ENCODE results near the gene SNX20. TPM values are rescaled to one million over a fixed set of nuclear protein-coding genes. Genes with fewer than 3 reads are reported as not detected.

SNX20 gene
- total RNA-seq: 1 to 10 TPM; 1.8 to 2.7 TPM
- long read RNA-seq, donor 1, partial matches to known transcripts: 0 of 1 reads
- long read RNA-seq, donor 1, other reads (novel, unspliced or antisense): 1 of 1 reads
- long read RNA-seq, donor 2, partial matches to known transcripts: 0 of 1 reads
- long read RNA-seq, donor 2, other reads (novel, unspliced or antisense): 0 of 1 reads

DNA sequence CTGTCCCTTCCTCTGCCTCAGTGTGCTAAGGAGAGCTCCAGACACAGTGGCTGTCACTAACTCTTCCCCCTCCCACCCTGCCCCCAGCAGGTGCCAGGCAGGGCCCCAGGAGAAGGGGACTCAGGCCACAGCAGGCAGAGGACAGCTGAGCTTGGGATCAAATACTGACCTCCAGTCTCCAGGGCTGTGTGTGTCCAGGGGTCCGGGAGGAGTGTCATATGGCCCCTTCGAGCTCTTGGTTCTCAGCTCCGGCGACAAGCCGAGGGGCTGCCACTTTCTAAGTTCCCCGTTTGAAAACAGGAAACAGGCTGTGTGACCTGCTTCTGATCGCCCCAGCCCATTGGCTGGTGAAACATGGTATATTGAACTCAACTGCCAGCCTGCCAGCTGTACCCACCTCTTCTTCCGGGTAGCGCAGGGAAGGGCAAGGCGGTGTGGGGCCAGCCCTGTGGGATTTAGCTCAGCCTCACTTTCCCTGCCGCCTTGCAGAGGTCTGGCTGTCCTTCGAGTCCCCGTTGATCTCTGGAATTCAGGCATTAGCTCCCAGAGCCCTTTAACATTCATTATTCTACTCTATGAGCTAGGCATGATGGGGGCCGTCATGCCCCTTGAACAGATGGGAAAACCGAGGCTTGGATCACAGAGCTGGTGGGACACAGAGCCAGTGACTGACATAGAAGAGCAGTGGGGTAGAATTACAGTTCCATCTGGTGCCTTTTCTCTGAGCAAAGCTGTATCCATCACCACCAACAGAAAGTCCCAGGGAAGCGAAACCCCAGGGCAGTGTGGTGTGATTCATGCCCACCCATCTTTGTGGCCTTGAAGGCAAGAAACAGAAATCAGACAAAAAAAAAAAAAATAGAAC is at the start of gene SNX20:
Gene SNX20 (minus strand): TSS at position 292 of the 865 bp plus-strand sequence. CDS start 3,786 bp downstream, outside the sequence.
- DNase-seq (ENCODE audit: low spot score): no peak
- intact Hi-C loops (cut with DNase I): no loop called here

DNA sequence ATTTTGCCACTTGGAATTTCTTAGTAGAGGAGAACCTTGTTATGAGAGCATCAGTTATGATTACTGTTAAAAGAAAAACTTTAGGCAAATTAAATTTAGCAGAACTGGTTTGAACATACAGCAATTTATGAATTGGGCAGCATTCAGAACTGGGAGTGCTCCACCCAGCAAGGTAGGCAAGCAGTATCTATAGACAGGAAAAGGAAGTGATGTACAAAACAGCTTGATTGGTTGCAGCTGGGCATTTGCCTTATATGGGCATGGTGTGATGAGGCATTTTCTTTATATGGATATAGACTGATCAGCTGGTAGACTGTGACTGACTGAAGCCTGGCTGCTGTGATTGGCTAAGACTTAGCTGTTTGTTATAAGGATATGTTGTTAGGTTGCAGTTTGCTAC is 43.2 kb upstream of the SNX20 start:
- intact Hi-C loops (cut with DNase I): loop anchor here in 1 of 2 donors (5.0 kb wide), 1 partner anchor 337 kb away; no protein-coding TSS in a partner anchor
- DNase-seq (ENCODE audit: low spot score): no peak

- DNase-seq (ENCODE audit: low spot score): no peak
- intact Hi-C loops (cut with DNase I): loop anchor here in 1 of 2 donors (5.0 kb wide), 1 partner anchor 336 kb away; no protein-coding TSS in a partner anchor
Measured at GRCh38 chr16:50722960-50723359, 41.8 kb upstream of the SNX20 start.

DNA sequence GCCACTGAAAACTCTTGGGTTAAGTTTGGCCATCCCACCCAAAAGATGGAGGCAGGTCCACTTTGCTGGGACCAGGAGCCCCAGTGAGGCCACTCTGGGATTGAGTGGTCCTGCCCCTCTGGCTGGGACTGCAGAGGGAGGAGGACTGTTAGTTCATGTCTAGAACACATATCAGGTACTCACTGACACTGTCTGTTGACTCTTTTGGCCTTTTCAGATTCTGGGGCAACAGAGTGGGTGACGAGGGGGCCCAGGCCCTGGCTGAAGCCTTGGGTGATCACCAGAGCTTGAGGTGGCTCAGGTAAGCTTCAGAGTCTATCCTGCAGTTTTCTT is 41.3 kb upstream of the SNX20 start:
- no peak for DNase-seq (ENCODE audit: low spot score)
- intact Hi-C loops (cut with DNase I): loop anchor here in 1 of 2 donors (5.0 kb wide), 1 partner anchor 335 kb away; no protein-coding TSS in a partner anchor

GRCh38 chr16:50721549-50722404 is 40.7 kb upstream of the SNX20 start:
- intact Hi-C loops (cut with DNase I): loop anchor here in 1 of 2 donors (5.0 kb wide), 1 partner anchor 334 kb away; no protein-coding TSS in a partner anchor
- no peak for DNase-seq (ENCODE audit: low spot score)

DNA sequence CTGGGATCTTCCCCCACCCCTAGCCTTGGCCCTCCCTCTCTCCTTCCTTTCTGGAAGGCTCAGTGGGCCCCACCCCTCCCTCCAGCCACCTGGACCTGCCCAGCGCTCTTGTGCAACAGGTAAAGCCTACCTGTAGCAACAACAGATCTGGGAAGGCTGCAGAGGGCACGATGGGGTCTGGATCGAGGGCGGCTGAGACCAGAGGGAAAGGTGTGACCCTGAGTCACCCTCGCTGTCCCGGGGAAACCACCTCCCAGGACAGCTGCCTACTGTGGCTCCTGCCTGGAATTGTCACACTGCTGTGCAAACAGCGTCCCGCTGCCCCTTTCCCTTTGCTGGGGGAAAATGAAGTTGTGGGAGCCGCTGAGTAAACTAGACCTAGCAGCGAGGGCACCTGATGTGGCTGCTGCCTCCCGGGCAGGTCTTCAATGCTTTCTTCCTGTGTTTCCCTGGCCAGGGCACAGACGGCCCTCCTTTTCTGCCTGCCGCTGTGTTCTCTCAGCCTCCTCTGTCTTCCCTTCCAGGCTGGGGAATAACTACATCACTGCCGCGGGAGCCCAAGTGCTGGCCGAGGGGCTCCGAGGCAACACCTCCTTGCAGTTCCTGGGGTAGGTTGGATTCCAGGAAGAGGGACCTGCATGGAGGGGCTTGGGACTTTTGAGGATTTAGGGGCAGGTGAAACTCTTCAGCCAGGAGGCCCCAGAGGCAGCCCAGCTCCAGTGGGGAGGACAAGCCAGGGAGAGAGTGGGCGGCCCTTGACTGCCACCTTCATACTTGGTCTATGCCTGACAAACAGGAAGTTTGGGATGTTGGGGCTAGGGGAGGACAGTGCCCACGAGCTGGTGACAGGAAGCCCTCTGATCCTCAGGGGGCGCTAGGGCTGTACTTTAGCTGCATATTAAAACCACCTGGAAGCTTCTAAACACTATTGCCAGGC is 38.6 kb upstream of the SNX20 start:
- no peak for DNase-seq (ENCODE audit: low spot score)
- intact Hi-C loops (cut with DNase I): loop anchor here in 1 of 2 donors (5.0 kb wide), 1 partner anchor 332 kb away; no protein-coding TSS in a partner anchor

- intact Hi-C loops (cut with DNase I): no loop called here
Measured at GRCh38 chr16:50718761-50719400, 37.8 kb upstream of the SNX20 start.

DNA sequence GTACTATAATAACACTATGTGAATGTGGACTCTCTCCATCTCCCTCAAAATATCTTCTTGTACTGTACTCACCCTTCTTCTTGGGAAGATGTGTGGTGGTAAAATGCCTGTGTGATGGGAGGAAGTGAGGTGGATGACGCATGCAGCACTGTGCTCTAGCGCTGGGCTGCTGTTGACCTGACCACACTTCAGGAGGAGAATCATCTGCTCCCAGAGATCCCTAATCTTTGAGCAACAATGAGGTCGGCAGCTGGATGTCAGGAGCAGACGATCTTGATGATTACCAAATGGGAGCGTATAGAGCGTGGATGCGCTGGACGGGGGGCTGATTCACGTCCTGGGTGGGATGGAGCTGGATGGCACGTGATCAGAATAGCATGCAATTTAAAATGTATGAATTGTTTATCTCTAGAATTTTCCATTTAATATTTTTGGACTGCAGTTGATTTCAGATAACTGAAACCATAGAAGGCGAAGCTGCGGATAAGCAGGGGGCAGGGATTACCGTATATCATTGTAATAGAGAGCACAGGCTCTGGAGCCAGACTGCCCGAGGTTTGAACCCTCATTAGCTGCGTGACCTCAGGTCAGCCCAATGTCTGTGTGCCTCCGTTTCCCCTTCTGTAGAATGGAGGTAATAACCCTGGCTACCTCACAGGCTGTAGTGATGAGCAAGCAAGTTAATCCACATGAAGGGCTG is 37.1 kb upstream of the SNX20 start:
- no peak for DNase-seq (ENCODE audit: low spot score)
- intact Hi-C loops (cut with DNase I): no loop called here

More at GRCh38 chr16:50718761-50719400, 37.8 kb upstream of the SNX20 start:
- no peak for DNase-seq (ENCODE audit: low spot score)

GRCh38 chr16:50717494-50717893 is 36.4 kb upstream of the SNX20 start:
- intact Hi-C loops (cut with DNase I): no loop called here
- no peak for DNase-seq (ENCODE audit: low spot score)

DNA sequence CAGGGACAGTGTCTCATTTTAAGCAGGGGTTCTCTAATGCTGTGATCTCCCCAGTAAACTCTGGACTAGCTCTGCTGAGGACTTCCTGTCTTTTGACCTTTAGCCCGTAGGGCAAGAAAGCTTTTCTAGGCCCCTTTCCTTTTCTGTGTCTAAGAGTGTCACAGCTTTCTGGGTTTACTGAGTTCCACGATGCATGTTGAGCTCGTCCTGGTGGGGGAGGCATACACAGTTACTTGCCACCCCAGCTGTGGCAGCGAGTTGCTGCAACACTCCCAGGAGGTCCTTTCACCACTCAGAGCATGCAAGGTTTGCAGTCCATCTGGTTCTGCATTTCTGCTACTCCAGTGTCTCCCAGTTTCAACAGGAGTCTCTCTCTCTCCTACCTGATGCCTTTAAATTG is 36.0 kb upstream of the SNX20 start:
- DNase-seq (ENCODE audit: low spot score): no peak
- intact Hi-C loops (cut with DNase I): no loop called here

GRCh38 chr16:50712956-50713355 is 31.8 kb upstream of the SNX20 start:
- intact Hi-C loops (cut with DNase I): no loop called here
- DNase-seq (ENCODE audit: low spot score): no peak

DNA sequence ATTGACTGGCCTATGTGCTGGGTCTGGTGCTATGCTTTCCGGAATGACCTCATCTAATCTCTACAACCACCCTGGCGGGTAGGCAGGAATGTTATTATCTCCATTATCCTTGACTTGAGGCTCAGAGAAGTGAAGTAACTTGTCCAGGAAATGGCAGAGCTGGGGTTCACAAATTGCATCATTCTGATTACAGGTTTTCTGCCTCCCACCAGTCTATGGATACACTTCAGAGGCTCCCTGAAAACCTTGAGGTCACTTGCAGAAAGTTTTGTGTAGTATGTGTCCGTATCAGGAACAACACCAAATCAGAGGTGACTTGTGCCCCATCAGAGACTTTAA is 31.4 kb upstream of the SNX20 start:
- no peak for DNase-seq (ENCODE audit: low spot score)
- intact Hi-C loops (cut with DNase I): no loop called here

DNA sequence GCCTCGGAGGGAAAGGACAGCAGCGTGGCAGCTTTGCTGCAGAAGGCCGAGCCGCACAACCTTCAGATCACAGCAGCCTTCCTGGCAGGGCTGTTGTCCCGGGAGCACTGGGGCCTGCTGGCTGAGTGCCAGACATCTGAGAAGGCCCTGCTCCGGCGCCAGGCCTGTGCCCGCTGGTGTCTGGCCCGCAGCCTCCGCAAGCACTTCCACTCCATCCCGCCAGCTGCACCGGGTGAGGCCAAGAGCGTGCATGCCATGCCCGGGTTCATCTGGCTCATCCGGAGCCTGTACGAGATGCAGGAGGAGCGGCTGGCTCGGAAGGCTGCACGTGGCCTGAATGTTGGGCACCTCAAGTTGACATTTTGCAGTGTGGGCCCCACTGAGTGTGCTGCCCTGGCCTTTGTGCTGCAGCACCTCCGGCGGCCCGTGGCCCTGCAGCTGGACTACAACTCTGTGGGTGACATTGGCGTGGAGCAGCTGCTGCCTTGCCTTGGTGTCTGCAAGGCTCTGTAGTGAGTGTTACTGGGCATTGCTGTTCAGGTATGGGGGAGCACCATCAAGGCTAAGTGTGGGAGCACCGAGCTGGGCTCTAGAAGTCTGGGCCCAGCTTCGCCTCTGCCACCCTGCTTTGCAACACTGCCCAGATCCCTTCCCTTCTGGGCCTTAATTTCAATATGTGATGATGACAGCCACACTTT is 30.9 kb upstream of the SNX20 start:
- DNase-seq (ENCODE audit: low spot score): no peak
- intact Hi-C loops (cut with DNase I): no loop called here

DNA sequence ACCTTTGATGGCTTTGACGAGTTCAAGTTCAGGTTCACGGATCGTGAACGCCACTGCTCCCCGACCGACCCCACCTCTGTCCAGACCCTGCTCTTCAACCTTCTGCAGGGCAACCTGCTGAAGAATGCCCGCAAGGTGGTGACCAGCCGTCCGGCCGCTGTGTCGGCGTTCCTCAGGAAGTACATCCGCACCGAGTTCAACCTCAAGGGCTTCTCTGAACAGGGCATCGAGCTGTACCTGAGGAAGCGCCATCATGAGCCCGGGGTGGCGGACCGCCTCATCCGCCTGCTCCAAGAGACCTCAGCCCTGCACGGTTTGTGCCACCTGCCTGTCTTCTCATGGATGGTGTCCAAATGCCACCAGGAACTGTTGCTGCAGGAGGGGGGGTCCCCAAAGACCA is 29.9 kb upstream of the SNX20 start:
- DNase-seq (ENCODE audit: low spot score): no peak
- intact Hi-C loops (cut with DNase I): no loop called here

DNA sequence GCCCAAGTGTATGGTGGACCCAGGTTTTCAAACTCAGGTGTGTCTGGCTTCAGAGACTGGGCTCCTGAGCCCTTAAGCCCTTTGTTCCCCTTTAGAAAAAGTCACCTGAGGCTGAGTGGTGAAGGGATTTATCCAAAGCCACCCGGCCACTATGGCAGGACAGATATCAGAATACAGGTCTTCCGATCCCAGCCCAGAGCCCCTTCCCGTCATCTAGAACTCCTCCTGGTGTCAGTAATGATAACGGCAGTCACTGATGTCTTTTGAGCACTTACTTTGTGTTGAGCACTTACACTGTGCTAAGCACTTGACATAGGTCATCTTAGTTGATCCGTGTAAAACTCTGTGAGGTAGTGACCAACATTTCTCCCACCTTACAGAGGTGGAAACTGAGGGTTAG is 28.9 kb upstream of the SNX20 start:
- DNase-seq (ENCODE audit: low spot score): no peak

DNA sequence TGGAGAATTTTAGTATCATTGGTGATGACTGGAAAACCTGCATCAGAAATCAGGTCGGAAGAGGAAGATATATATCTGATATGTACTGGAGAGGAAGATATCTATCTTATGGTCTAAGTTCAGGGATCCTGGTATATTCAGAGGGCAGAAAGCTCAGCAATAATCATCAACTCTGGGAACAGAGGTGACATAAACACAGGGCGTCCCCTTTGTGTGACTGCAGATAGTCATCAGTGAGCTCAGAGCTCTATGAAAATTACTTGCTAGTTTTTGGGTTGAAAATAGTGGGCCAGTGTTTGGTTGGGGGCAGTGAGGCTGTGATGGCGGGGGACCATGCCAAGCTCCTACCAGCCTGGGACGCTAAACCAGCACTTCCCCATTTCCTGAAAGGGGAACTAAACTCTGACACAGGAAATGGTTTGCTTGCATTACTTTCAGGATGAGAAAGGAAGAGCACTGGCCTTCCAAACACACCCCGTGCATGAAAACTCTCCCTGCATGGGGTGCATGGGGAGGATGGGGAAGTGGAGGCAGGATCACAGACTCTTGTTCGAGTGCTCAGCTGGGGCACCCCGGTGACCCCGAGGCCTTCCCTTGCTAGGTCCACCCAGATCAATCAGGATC is 28.1 kb upstream of the SNX20 start:
- intact Hi-C loops (cut with DNase I): no loop called here
- DNase-seq (ENCODE audit: low spot score): no peak

More for the DNA sequence above, 28.9 kb upstream of the SNX20 start:
- intact Hi-C loops (cut with DNase I): no loop called here

Measured in posterior vena cava (tissue), 2 donors.